ENCODE measurements around the gene AKR7A2.

The AKR7A2 gene

DNA sequence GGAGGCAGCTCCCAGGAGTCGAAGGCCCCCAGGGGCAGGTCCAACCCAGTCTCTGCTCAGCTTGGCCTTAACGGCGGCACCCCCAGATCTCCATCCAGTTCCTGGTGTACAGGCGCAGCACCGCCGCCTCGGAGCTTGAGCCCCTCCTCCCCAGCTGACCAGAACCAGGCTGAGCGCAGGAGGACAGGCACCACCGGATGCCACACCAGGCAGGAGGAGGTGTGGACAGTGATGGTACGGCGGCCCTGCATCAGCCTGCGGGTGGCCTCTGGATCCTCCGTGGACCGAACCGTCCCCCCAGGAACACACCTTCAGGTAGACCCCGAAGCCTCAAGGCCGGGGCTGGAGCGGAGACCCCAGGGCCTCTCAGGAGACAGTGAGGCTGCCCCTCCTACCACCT is 16.5 kb upstream of the AKR7A2 start:
- in situ Hi-C loops (cut with HindIII; ENCODE audit: low sequenced_read_pairs): no loop called here
- TF ChIP-seq CTCF (IDR thresholded peaks at IDR 0.05; ENCODE audit: low read depth, low read length, missing control alignments): no peak
- no peak overlapping the region for H3K4me3 ChIP-seq (ENCODE audit: low read depth, low read length)
- no peak for DNase-seq (ENCODE audit: low read depth)

GRCh38 chr1:19327736-19328135 is 15.8 kb upstream of the AKR7A2 start:
- no peak overlapping the region for H3K4me3 ChIP-seq (ENCODE audit: low read depth, low read length)
- no peak for TF ChIP-seq CTCF (IDR thresholded peaks at IDR 0.05; ENCODE audit: low read depth, low read length, missing control alignments)
- in situ Hi-C loops (cut with HindIII; ENCODE audit: low sequenced_read_pairs): no loop called here
- no peak for DNase-seq (ENCODE audit: low read depth)

DNA sequence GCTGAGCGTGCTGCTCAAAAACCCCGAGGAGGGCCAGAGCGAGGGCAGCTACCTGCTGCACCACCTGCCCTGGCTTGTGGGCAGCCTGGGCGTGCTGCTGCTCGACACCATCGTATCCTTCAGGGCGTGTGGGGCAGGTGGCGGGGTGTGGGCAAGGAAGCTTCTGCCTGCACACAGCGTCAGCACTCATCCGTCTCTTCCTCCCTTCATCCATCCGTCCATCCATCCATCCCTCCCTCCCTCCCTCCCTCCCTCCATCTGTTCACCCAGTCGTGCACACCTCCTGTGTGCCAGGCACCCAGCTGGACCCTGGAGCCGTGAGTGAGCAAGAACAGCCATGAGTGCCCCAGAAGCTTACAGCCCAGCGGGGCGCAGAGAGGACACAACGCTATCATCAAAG is 15.4 kb upstream of the AKR7A2 start:
- H3K4me3 ChIP-seq (ENCODE audit: low read depth, low read length): no peak overlapping the region
- no peak for DNase-seq (ENCODE audit: low read depth)
- TF ChIP-seq CTCF (IDR thresholded peaks at IDR 0.05; ENCODE audit: low read depth, low read length, missing control alignments): no peak
- in situ Hi-C loops (cut with HindIII; ENCODE audit: low sequenced_read_pairs): no loop called here

GRCh38 chr1:19326748-19327065 is 14.8 kb upstream of the AKR7A2 start:
- no peak overlapping the region for H3K4me3 ChIP-seq (ENCODE audit: low read depth, low read length)
- no peak for DNase-seq (ENCODE audit: low read depth)
- no peak for TF ChIP-seq CTCF (IDR thresholded peaks at IDR 0.05; ENCODE audit: low read depth, low read length, missing control alignments)
- in situ Hi-C loops (cut with HindIII; ENCODE audit: low sequenced_read_pairs): no loop called here

- DNase-seq (ENCODE audit: low read depth): no peak
- no peak overlapping the region for H3K4me3 ChIP-seq (ENCODE audit: low read depth, low read length)
- in situ Hi-C loops (cut with HindIII; ENCODE audit: low sequenced_read_pairs): no loop called here
- no peak for TF ChIP-seq CTCF (IDR thresholded peaks at IDR 0.05; ENCODE audit: low read depth, low read length, missing control alignments)
These were observed 14.2 kb upstream of the AKR7A2 start for GRCh38 chr1:19325958-19326747.

DNA sequence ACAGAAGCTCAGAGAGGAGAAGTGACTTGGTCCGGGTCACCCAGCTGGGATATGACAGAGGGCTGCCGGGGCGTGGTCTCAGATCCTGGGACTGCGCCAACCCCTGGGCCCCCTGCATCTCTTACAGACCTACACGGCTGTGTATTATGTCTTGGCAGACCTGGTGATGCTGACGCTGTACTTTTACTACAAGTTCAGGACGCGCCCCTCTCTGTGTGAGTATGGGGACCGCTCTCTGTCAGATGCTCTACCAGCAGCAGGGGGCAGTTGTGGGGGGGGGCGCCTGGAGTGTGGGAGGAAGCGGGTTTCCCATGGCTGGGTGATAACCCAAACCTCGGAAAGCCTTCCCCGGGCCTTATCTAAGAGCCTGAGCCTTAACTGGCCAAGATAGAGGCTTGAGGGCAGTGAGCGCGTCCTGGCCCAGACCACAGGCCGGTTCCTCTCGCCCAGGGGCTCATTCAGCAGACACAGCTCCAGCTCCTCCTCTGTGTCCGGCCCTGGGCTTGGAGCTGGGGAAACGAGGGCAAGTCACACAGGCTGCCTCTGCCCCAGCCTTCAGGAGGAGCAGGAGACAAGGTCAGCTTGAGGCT is 13.5 kb upstream of the AKR7A2 start:
- DNase-seq (ENCODE audit: low read depth): no peak
- in situ Hi-C loops (cut with HindIII; ENCODE audit: low sequenced_read_pairs): no loop called here
- H3K4me3 ChIP-seq (ENCODE audit: low read depth, low read length): no peak overlapping the region
- no peak for TF ChIP-seq CTCF (IDR thresholded peaks at IDR 0.05; ENCODE audit: low read depth, low read length, missing control alignments)
